ENCODE measurements around the gene SMYD3.
A peak's percentile ranks its signal among the peaks of the same experiment; 100 is the strongest.
"Not testable (repeated sequence)": the region's sequence is repeated elsewhere in the genome, so short reads cannot be mapped to it uniquely, and the experiment has no call there.

SMYD3 gene

GRCh38 chr1:246357014-246357598, 150.0 kb downstream of the SMYD3 start:
- peaks cover 11% of the 10 kb centered on the region for H3K4me1 ChIP-seq (ENCODE audit: control insufficient read depth, insufficient read depth, low read length, poor library complexity, severe bottlenecking)
- WGBS, 2 experiments (ENCODE audit: insufficient coverage in 2 of 2): 43 to 71% methylated on average over 2 of the region's 3 CpGs
- not testable (repeated sequence) for H3K4me3 ChIP-seq (ENCODE audit: extremely low read depth, insufficient read depth, low read length, poor library complexity, severe bottlenecking); H3K9me3 ChIP-seq (ENCODE audit: control insufficient read depth, low read length); H3K36me3 ChIP-seq (ENCODE audit: control insufficient read depth, insufficient read depth, low read length)
- peak overlapping the region; percentile 85 for H3K27ac ChIP-seq (ENCODE audit: low read depth, low read length, severe bottlenecking)

DNA sequence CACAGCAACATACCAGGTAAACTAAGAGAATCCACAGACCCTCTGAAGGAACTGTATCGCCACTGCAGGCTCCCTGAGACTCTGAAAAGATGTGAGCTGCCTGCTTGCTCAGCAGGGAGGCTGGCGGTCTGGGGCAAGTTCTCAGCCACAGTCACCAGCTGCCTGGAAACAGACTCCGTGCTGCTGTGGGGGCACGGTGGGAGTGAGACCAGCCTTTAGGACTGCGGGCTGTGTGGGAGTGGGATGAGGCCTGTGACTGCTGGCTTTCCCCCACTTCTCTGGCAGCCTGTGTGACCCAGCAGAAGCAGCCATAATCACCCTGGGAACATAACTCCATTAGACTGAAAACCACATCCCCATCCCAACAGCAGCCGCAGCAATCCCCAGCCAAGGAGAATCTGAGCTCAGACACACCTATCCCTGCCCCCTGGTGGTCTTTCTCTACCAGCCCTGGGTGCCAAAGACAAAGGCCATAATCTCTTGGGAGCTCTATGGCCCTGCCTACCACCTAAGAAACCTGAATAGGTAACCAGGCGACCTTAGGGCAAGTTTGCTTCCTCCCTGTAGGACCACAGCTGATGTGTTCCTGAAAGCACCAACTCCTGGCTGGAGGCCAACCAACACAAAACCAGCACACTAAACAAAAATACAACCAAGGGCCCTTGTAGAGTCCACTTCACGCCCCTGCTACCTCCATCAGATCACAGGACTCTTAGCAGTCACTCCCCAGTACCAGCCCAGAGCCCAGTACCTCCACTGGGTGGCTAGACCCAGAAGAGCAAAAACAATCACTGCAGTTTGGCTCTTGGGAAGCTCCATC, 151.5 kb downstream of the SMYD3 start:
- peaks cover 11% of the 10 kb centered on the region for H3K4me1 ChIP-seq (ENCODE audit: control insufficient read depth, insufficient read depth, low read length, poor library complexity, severe bottlenecking)
- no peak overlapping the region for H3K4me3 ChIP-seq (ENCODE audit: extremely low read depth, insufficient read depth, low read length, poor library complexity, severe bottlenecking)
- no peaks in the 10 kb centered on the region for H3K9me3 ChIP-seq (ENCODE audit: control insufficient read depth, low read length)
- 45 to 64% methylated on average over 5 to 8 of the region's 8 CpGs for WGBS, 2 experiments (ENCODE audit: insufficient coverage in 2 of 2)
- H3K27ac ChIP-seq (ENCODE audit: low read depth, low read length, severe bottlenecking): peak overlapping the region; percentile 85
- no peaks in the 10 kb centered on the region for H3K36me3 ChIP-seq (ENCODE audit: control insufficient read depth, insufficient read depth, low read length)

GRCh38 chr1:246351721-246352120, 155.4 kb downstream of the SMYD3 start:
- no peak overlapping the region for H3K4me3 ChIP-seq (ENCODE audit: extremely low read depth, insufficient read depth, low read length, poor library complexity, severe bottlenecking)
- peaks cover 11% of the 10 kb centered on the region for H3K4me1 ChIP-seq (ENCODE audit: control insufficient read depth, insufficient read depth, low read length, poor library complexity, severe bottlenecking)
- WGBS, 2 experiments (ENCODE audit: insufficient coverage in 2 of 2): no CpG with 5 or more reads among the region's 5 CpGs
- H3K27ac ChIP-seq (ENCODE audit: low read depth, low read length, severe bottlenecking): no peak overlapping the region
- no peaks in the 10 kb centered on the region for H3K9me3 ChIP-seq (ENCODE audit: control insufficient read depth, low read length)
- H3K36me3 ChIP-seq (ENCODE audit: control insufficient read depth, insufficient read depth, low read length): no peaks in the 10 kb centered on the region

DNA sequence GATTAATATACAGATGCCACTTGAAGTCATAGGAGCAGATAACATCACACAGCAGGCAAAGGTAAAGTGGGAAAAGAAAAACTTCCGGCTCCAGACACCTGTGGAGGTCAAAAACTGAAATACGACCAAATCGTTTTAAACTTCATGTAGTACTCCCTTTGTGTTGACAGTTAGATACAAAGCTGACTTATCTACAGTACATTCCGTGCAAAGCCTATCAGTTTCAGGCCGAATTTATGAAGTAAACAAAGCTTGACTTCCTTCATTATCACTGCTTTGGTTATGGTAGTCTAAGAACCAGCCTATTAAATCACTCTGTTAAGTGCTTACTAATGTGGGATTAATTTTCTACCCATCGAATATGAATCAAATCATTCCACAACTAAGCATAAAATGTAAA, 156.3 kb downstream of the SMYD3 start:
- no peak overlapping the region for H3K27ac ChIP-seq (ENCODE audit: low read depth, low read length, severe bottlenecking)
- no peak overlapping the region for H3K4me3 ChIP-seq (ENCODE audit: extremely low read depth, insufficient read depth, low read length, poor library complexity, severe bottlenecking)
- H3K9me3 ChIP-seq (ENCODE audit: control insufficient read depth, low read length): no peaks in the 10 kb centered on the region
- H3K36me3 ChIP-seq (ENCODE audit: control insufficient read depth, insufficient read depth, low read length): no peaks in the 10 kb centered on the region
- H3K4me1 ChIP-seq (ENCODE audit: control insufficient read depth, insufficient read depth, low read length, poor library complexity, severe bottlenecking): peaks cover 7% of the 10 kb centered on the region
- 94 to 100% methylated on average over 2 to 3 of the region's 6 CpGs for WGBS, 2 experiments (ENCODE audit: insufficient coverage in 2 of 2)

DNA sequence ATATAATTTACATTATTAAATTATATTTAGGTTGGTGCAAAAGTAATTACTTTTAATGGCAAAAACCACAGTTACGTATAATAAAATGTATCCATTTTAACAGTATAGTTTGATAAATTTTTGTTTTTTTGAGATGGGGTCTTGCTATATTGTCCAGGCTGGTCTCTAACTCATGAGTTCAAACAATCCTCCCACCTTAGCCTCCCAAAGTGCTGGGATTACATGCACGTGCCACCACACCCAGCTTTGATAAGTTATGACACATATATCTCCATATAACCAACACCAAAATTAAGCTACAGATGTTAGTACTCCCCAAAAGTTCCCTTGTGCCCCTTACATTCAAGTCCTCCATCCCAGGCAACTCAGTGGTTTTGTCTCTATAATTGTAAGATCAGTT, 163.1 kb downstream of the SMYD3 start:
- 75 to 100% methylated on average over 1 of the region's 2 CpGs for WGBS, 2 experiments (ENCODE audit: insufficient coverage in 2 of 2)

GRCh38 chr1:246343251-246343650, 163.8 kb downstream of the SMYD3 start:
- Histone ChIP-seq H3K4me3 (ENCODE audit: extremely low read depth, insufficient read depth, low read length, poor library complexity, severe bottlenecking) (no peak overlapping the region), H3K4me1 (ENCODE audit: control insufficient read depth, insufficient read depth, low read length, poor library complexity, severe bottlenecking) (no peaks in the 10 kb centered on the region), H3K9me3 (ENCODE audit: control insufficient read depth, low read length) (peaks cover 5% of the 10 kb centered on the region), H3K27ac (ENCODE audit: low read depth, low read length, severe bottlenecking) (no peak overlapping the region), H3K36me3 (ENCODE audit: control insufficient read depth, insufficient read depth, low read length) (no peaks in the 10 kb centered on the region)
- 100% methylated on average over 1 of the region's 1 CpG; no CpG with 5 or more reads in 1 of the 2 experiments for WGBS, 2 experiments (ENCODE audit: insufficient coverage in 2 of 2)

More for the DNA sequence above, 163.1 kb downstream of the SMYD3 start:
- H3K4me1 ChIP-seq (ENCODE audit: control insufficient read depth, insufficient read depth, low read length, poor library complexity, severe bottlenecking): no peaks in the 10 kb centered on the region
- H3K9me3 ChIP-seq (ENCODE audit: control insufficient read depth, low read length): peaks cover 5% of the 10 kb centered on the region
- H3K36me3 ChIP-seq (ENCODE audit: control insufficient read depth, insufficient read depth, low read length): no peaks in the 10 kb centered on the region
- no peak overlapping the region for H3K27ac ChIP-seq (ENCODE audit: low read depth, low read length, severe bottlenecking)
- no peak overlapping the region for H3K4me3 ChIP-seq (ENCODE audit: extremely low read depth, insufficient read depth, low read length, poor library complexity, severe bottlenecking)

DNA sequence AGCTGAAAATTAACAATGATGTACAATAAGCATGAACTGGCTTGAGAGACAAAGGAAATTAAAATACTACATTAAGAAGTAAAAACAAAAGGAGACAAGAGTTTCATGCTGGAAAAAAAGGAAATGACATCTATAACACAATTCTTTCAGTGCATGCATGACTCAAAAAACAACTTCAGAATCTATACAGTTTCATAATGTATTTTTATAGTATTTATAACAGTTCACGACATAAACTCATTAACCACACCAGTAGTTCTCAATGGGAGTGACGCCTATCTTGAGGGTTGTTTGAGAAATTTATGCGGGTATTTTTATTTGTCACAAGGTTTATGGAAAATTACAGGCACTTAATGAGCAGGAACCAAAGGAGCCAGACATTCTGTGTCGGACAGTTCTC, 168.5 kb downstream of the SMYD3 start:
- no peak overlapping the region for H3K27ac ChIP-seq (ENCODE audit: low read depth, low read length, severe bottlenecking)
- no peak overlapping the region for H3K4me3 ChIP-seq (ENCODE audit: extremely low read depth, insufficient read depth, low read length, poor library complexity, severe bottlenecking)
- WGBS, 2 experiments (ENCODE audit: insufficient coverage in 2 of 2): 93 to 100% methylated on average over 1 to 2 of the region's 4 CpGs
- no peaks in the 10 kb centered on the region for H3K4me1 ChIP-seq (ENCODE audit: control insufficient read depth, insufficient read depth, low read length, poor library complexity, severe bottlenecking)
- H3K9me3 ChIP-seq (ENCODE audit: control insufficient read depth, low read length): no peaks in the 10 kb centered on the region
- H3K36me3 ChIP-seq (ENCODE audit: control insufficient read depth, insufficient read depth, low read length): no peaks in the 10 kb centered on the region

GRCh38 chr1:246338098-246338497, 169.0 kb downstream of the SMYD3 start:
- no peaks in the 10 kb centered on the region for H3K9me3 ChIP-seq (ENCODE audit: control insufficient read depth, low read length)
- 90 to 98% methylated on average over 3 to 4 of the region's 4 CpGs for WGBS, 2 experiments (ENCODE audit: insufficient coverage in 2 of 2)
- no peak overlapping the region for H3K4me3 ChIP-seq (ENCODE audit: extremely low read depth, insufficient read depth, low read length, poor library complexity, severe bottlenecking)
- H3K27ac ChIP-seq (ENCODE audit: low read depth, low read length, severe bottlenecking): no peak overlapping the region
- no peaks in the 10 kb centered on the region for H3K4me1 ChIP-seq (ENCODE audit: control insufficient read depth, insufficient read depth, low read length, poor library complexity, severe bottlenecking)
- H3K36me3 ChIP-seq (ENCODE audit: control insufficient read depth, insufficient read depth, low read length): no peaks in the 10 kb centered on the region

DNA sequence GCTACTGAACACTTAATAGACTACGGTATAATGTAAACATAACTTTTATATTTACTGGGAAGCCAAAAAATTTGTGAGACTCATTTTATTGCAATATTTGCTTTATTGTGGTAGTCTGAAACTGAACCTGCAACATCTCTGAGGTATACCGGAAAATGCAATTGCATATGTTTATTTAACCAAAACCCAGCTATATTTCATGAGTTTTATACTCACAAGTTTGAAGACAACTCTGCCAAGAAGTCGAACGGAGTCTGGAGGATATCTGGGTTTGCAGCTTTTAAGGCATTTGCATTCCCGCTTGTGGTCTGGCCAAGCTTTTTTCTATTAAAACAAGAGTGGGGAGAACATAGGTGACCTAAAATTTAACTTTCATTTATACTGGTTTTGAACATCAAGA, 171.9 kb downstream of the SMYD3 start:
- Histone ChIP-seq H3K36me3 (ENCODE audit: control insufficient read depth, insufficient read depth, low read length) (peaks cover 4% of the 10 kb centered on the region), H3K4me1 (ENCODE audit: control insufficient read depth, insufficient read depth, low read length, poor library complexity, severe bottlenecking) (no peaks in the 10 kb centered on the region), H3K9me3 (ENCODE audit: control insufficient read depth, low read length) (no peaks in the 10 kb centered on the region), H3K4me3 (ENCODE audit: extremely low read depth, insufficient read depth, low read length, poor library complexity, severe bottlenecking) (no peak overlapping the region), H3K27ac (ENCODE audit: low read depth, low read length, severe bottlenecking) (no peak overlapping the region)
- WGBS, 2 experiments (ENCODE audit: insufficient coverage in 2 of 2): 79 to 90% methylated on average over 2 to 3 of the region's 5 CpGs

DNA sequence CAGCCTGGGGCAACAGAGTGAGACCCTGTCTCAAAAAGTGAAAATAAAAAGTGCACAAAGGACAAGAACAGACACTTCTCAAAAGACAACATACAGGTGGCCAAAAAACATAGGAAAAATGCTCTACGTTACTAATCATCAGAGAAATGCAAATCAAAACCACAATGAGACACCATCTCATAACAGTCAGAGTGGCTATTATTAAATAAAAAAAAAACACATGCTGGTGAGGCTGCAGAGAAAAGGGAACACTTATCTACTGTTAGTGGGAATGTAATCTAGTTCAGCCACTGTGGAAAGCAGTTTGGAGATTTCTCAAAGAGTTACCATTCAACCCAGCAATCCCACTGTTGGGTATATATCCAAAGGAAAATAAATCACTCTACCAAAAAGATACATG, 173.2 kb downstream of the SMYD3 start:
- WGBS, 2 experiments (ENCODE audit: insufficient coverage in 2 of 2): no CpG with 5 or more reads among the region's 1 CpG
- no peaks in the 10 kb centered on the region for H3K9me3 ChIP-seq (ENCODE audit: control insufficient read depth, low read length)
- peaks cover 4% of the 10 kb centered on the region for H3K4me1 ChIP-seq (ENCODE audit: control insufficient read depth, insufficient read depth, low read length, poor library complexity, severe bottlenecking)
- H3K36me3 ChIP-seq (ENCODE audit: control insufficient read depth, insufficient read depth, low read length): peaks cover 7% of the 10 kb centered on the region
- no peak overlapping the region for H3K27ac ChIP-seq (ENCODE audit: low read depth, low read length, severe bottlenecking)
- no peak overlapping the region for H3K4me3 ChIP-seq (ENCODE audit: extremely low read depth, insufficient read depth, low read length, poor library complexity, severe bottlenecking)

- Histone ChIP-seq H3K27ac (ENCODE audit: low read depth, low read length, severe bottlenecking) (no peak overlapping the region), H3K9me3 (ENCODE audit: control insufficient read depth, low read length) (no peaks in the 10 kb centered on the region), H3K4me3 (ENCODE audit: extremely low read depth, insufficient read depth, low read length, poor library complexity, severe bottlenecking) (no peak overlapping the region), H3K36me3 (ENCODE audit: control insufficient read depth, insufficient read depth, low read length) (peaks cover 7% of the 10 kb centered on the region), H3K4me1 (ENCODE audit: control insufficient read depth, insufficient read depth, low read length, poor library complexity, severe bottlenecking) (peaks cover 4% of the 10 kb centered on the region)
- no CpG with 5 or more reads among the region's 1 CpG for WGBS, 2 experiments (ENCODE audit: insufficient coverage in 2 of 2)
Observed at GRCh38 chr1:246332078-246332477, 175.0 kb downstream of the SMYD3 start.

Data from mesodermal cell (in vitro differentiated cells).